ENCODE measurements around the gene NOL4L. TPM values are rescaled to one million over a fixed set of nuclear protein-coding genes. Genes with fewer than 3 reads are reported as not detected.
A peak's percentile ranks its signal among the peaks of the same experiment; 100 is the strongest.

Gene NOL4L
- total RNA-seq, 1 donor from 2014 or later = 37.7 TPM

- Mint-ChIP-seq H3K4me1 (ENCODE audit: low read depth) (peaks cover 12% of the 10 kb centered on the region), H3K9me3 (ENCODE audit: low read depth) (no peaks in the 10 kb centered on the region), H3K27me3 (ENCODE audit: low read depth) (no peaks in the 10 kb centered on the region), H3K36me3 (ENCODE audit: low read depth) (peaks cover 20% of the 10 kb centered on the region), H3K27ac (ENCODE audit: unreplicated experiment) (no peak overlapping the region), H3K4me3 (ENCODE audit: unreplicated experiment) (no peak overlapping the region)
- TF ChIP-seq CTCF (IDR thresholded peaks at IDR 0.05) = no peak
- peak; percentile 73 for DNase-seq (ENCODE audit: low spot score)
These were observed 68.3 kb downstream of the NOL4L start for GRCh38 chr20:32516583-32517517.

GRCh38 chr20:32515631-32516101, 69.5 kb downstream of the NOL4L start:
- no peaks in the 10 kb centered on the region for H3K27me3 Mint-ChIP-seq (ENCODE audit: low read depth)
- TF ChIP-seq CTCF (IDR thresholded peaks at IDR 0.05) = no peak
- no peak overlapping the region for H3K27ac Mint-ChIP-seq (ENCODE audit: unreplicated experiment)
- H3K36me3 Mint-ChIP-seq (ENCODE audit: low read depth) = peaks cover 20% of the 10 kb centered on the region
- H3K4me1 Mint-ChIP-seq (ENCODE audit: low read depth) = peaks cover 11% of the 10 kb centered on the region
- no peaks in the 10 kb centered on the region for H3K9me3 Mint-ChIP-seq (ENCODE audit: low read depth)
- H3K4me3 Mint-ChIP-seq (ENCODE audit: unreplicated experiment) = no peak overlapping the region
- peak; percentile 79 for DNase-seq (ENCODE audit: low spot score)

- no peak for TF ChIP-seq CTCF (IDR thresholded peaks at IDR 0.05)
- Mint-ChIP-seq H3K9me3 (ENCODE audit: low read depth) (no peaks in the 10 kb centered on the region), H3K27ac (ENCODE audit: unreplicated experiment) (no peak overlapping the region), H3K27me3 (ENCODE audit: low read depth) (no peaks in the 10 kb centered on the region), H3K4me3 (ENCODE audit: unreplicated experiment) (no peak overlapping the region), H3K36me3 (ENCODE audit: low read depth) (peaks cover 18% of the 10 kb centered on the region), H3K4me1 (ENCODE audit: low read depth) (peaks cover 11% of the 10 kb centered on the region)
- DNase-seq (ENCODE audit: low spot score) = peak; percentile 66
These were observed 70.4 kb downstream of the NOL4L start for GRCh38 chr20:32514760-32515159.

GRCh38 chr20:32513031-32513866, 71.9 kb downstream of the NOL4L start:
- Mint-ChIP-seq H3K36me3 (ENCODE audit: low read depth) (peaks cover 17% of the 10 kb centered on the region), H3K27ac (ENCODE audit: unreplicated experiment) (no peak overlapping the region), H3K4me1 (ENCODE audit: low read depth) (peaks cover 11% of the 10 kb centered on the region), H3K9me3 (ENCODE audit: low read depth) (no peaks in the 10 kb centered on the region), H3K27me3 (ENCODE audit: low read depth) (no peaks in the 10 kb centered on the region), H3K4me3 (ENCODE audit: unreplicated experiment) (no peak overlapping the region)
- no peak for DNase-seq (ENCODE audit: low spot score)
- no peak for TF ChIP-seq CTCF (IDR thresholded peaks at IDR 0.05)

GRCh38 chr20:32512047-32512385, 73.1 kb downstream of the NOL4L start:
- TF ChIP-seq CTCF (IDR thresholded peaks at IDR 0.05) = no peak
- no peaks in the 10 kb centered on the region for H3K9me3 Mint-ChIP-seq (ENCODE audit: low read depth)
- H3K36me3 Mint-ChIP-seq (ENCODE audit: low read depth) = peaks cover 17% of the 10 kb centered on the region
- H3K4me1 Mint-ChIP-seq (ENCODE audit: low read depth) = peaks cover 7% of the 10 kb centered on the region
- no peak for DNase-seq (ENCODE audit: low spot score)
- H3K27ac Mint-ChIP-seq (ENCODE audit: unreplicated experiment) = no peak overlapping the region
- H3K4me3 Mint-ChIP-seq (ENCODE audit: unreplicated experiment) = no peak overlapping the region
- no peaks in the 10 kb centered on the region for H3K27me3 Mint-ChIP-seq (ENCODE audit: low read depth)

Data from chondrocyte (in vitro differentiated cells).